Skeletal muscle satellite cell (primary cell): ENCODE data around the gene CADPS2.

Source experiments
- H3K27me3 ChIP-seq: 2 replicates; pipeline ENCODE4 v1.7.0; 2013; ENCODE audit warnings: low read length; ENCODE audit not compliant: control insufficient read depth, insufficient read depth
- H3K36me3 ChIP-seq: 2 replicates; pipeline ENCODE4 v1.7.0; 2013; ENCODE audit warnings: mild to moderate bottlenecking, control low read depth, low read length; ENCODE audit not compliant: insufficient read depth
- H3K4me1 ChIP-seq: 2 replicates; pipeline ENCODE4 v1.7.0; 2013; ENCODE audit warnings: low read length; ENCODE audit not compliant: control insufficient read depth, insufficient read depth
- H3K4me2 ChIP-seq: 2 replicates; pipeline ENCODE4 v1.7.0; 2013; ENCODE audit warnings: mild to moderate bottlenecking, low read length
- H3K4me3 ChIP-seq: 2 replicates; pipeline ENCODE4 v1.7.0; 2013; ENCODE audit warnings: low read length
- H3K9ac ChIP-seq: 2 replicates; pipeline ENCODE4 v1.7.0; 2013; ENCODE audit warnings: mild to moderate bottlenecking, low read depth, low read length, moderate library complexity
- H3K9me3 ChIP-seq: replicated peaks from 2 replicates; pipeline ENCODE4 v1.7.0; 2013; ENCODE audit warnings: mild to moderate bottlenecking, control low read depth, low read length

Gene CADPS2

GRCh38 chr7:122394512-122394911 lies 491.7 kb downstream of the CADPS2 start:
- no peaks in the 10 kb centered on the region for H3K4me1 ChIP-seq
- H3K36me3 ChIP-seq, result no peaks in the 10 kb centered on the region
- H3K9ac ChIP-seq, result no peak overlapping the region
- no peaks in the 10 kb centered on the region for H3K27me3 ChIP-seq
- no peak overlapping the region for H3K4me3 ChIP-seq
- H3K9me3 ChIP-seq, result no peaks in the 10 kb centered on the region
- no peak overlapping the region for H3K4me2 ChIP-seq

GRCh38 chr7:122384528-122384927 lies 501.7 kb downstream of the CADPS2 start:
- Histone ChIP-seq H3K27me3 (no peaks in the 10 kb centered on the region), H3K36me3 (no peaks in the 10 kb centered on the region), H3K9me3 (no peaks in the 10 kb centered on the region), H3K4me1 (no peaks in the 10 kb centered on the region), H3K9ac (no peak overlapping the region), H3K4me3 (no peak overlapping the region), H3K4me2 (no peak overlapping the region)

GRCh38 chr7:122383934-122384333 lies 502.3 kb downstream of the CADPS2 start:
- H3K4me3 ChIP-seq, result no peak overlapping the region
- H3K36me3 ChIP-seq, result no peaks in the 10 kb centered on the region
- H3K4me2 ChIP-seq, result no peak overlapping the region
- no peaks in the 10 kb centered on the region for H3K4me1 ChIP-seq
- no peaks in the 10 kb centered on the region for H3K9me3 ChIP-seq
- H3K9ac ChIP-seq, result no peak overlapping the region
- no peaks in the 10 kb centered on the region for H3K27me3 ChIP-seq

GRCh38 chr7:122380992-122381391 lies 505.3 kb downstream of the CADPS2 start:
- no peaks in the 10 kb centered on the region for H3K36me3 ChIP-seq
- no peaks in the 10 kb centered on the region for H3K9me3 ChIP-seq
- H3K4me1 ChIP-seq, result no peaks in the 10 kb centered on the region
- H3K4me2 ChIP-seq, result no peak overlapping the region
- no peak overlapping the region for H3K9ac ChIP-seq
- H3K4me3 ChIP-seq, result no peak overlapping the region
- no peaks in the 10 kb centered on the region for H3K27me3 ChIP-seq

GRCh38 chr7:122379491-122379890 lies 506.8 kb downstream of the CADPS2 start:
- H3K9me3 ChIP-seq, result no peaks in the 10 kb centered on the region
- no peak overlapping the region for H3K4me3 ChIP-seq
- H3K4me1 ChIP-seq, result no peaks in the 10 kb centered on the region
- H3K9ac ChIP-seq, result no peak overlapping the region
- no peak overlapping the region for H3K4me2 ChIP-seq
- no peaks in the 10 kb centered on the region for H3K36me3 ChIP-seq
- H3K27me3 ChIP-seq, result no peaks in the 10 kb centered on the region

GRCh38 chr7:122369756-122370155 lies 516.5 kb downstream of the CADPS2 start:
- H3K36me3 ChIP-seq, result no peaks in the 10 kb centered on the region
- H3K4me1 ChIP-seq, result no peaks in the 10 kb centered on the region
- no peak overlapping the region for H3K4me3 ChIP-seq
- H3K27me3 ChIP-seq, result no peaks in the 10 kb centered on the region
- no peaks in the 10 kb centered on the region for H3K9me3 ChIP-seq
- no peak overlapping the region for H3K4me2 ChIP-seq
- no peak overlapping the region for H3K9ac ChIP-seq

- H3K9me3 ChIP-seq, result no peaks in the 10 kb centered on the region
- H3K27me3 ChIP-seq, result no peaks in the 10 kb centered on the region
- no peak overlapping the region for H3K9ac ChIP-seq
- no peaks in the 10 kb centered on the region for H3K4me1 ChIP-seq
- H3K4me2 ChIP-seq, result no peak overlapping the region
- no peak overlapping the region for H3K4me3 ChIP-seq
- no peaks in the 10 kb centered on the region for H3K36me3 ChIP-seq
Observed at GRCh38 chr7:122364761-122365280, 521.4 kb downstream of the CADPS2 start.

GRCh38 chr7:122363144-122363543 lies 523.1 kb downstream of the CADPS2 start:
- Histone ChIP-seq H3K4me1 (no peaks in the 10 kb centered on the region), H3K4me3 (no peak overlapping the region), H3K4me2 (no peak overlapping the region), H3K9ac (no peak overlapping the region), H3K9me3 (no peaks in the 10 kb centered on the region), H3K36me3 (no peaks in the 10 kb centered on the region), H3K27me3 (no peaks in the 10 kb centered on the region)

- H3K36me3 ChIP-seq, result no peaks in the 10 kb centered on the region
- no peak overlapping the region for H3K4me3 ChIP-seq
- no peak overlapping the region for H3K9ac ChIP-seq
- H3K9me3 ChIP-seq, result no peaks in the 10 kb centered on the region
- no peaks in the 10 kb centered on the region for H3K4me1 ChIP-seq
- no peak overlapping the region for H3K4me2 ChIP-seq
- no peaks in the 10 kb centered on the region for H3K27me3 ChIP-seq
Observed at GRCh38 chr7:122362473-122362872, 523.8 kb downstream of the CADPS2 start.

- Histone ChIP-seq H3K27me3 (no peaks in the 10 kb centered on the region), H3K4me3 (no peak overlapping the region), H3K4me1 (no peaks in the 10 kb centered on the region), H3K36me3 (no peaks in the 10 kb centered on the region), H3K9ac (no peak overlapping the region), H3K9me3 (no peaks in the 10 kb centered on the region), H3K4me2 (no peak overlapping the region)
Observed at GRCh38 chr7:122354656-122355055, 531.6 kb downstream of the CADPS2 start.

GRCh38 chr7:122352454-122352853 lies 533.8 kb downstream of the CADPS2 start:
- H3K9ac ChIP-seq, result no peak overlapping the region
- H3K36me3 ChIP-seq, result no peaks in the 10 kb centered on the region
- no peak overlapping the region for H3K4me2 ChIP-seq
- H3K4me3 ChIP-seq, result no peak overlapping the region
- H3K4me1 ChIP-seq, result no peaks in the 10 kb centered on the region
- H3K27me3 ChIP-seq, result no peaks in the 10 kb centered on the region
- no peaks in the 10 kb centered on the region for H3K9me3 ChIP-seq

GRCh38 chr7:122350701-122351100 lies 535.6 kb downstream of the CADPS2 start:
- H3K4me1 ChIP-seq, result no peaks in the 10 kb centered on the region
- H3K9ac ChIP-seq, result no peak overlapping the region
- H3K27me3 ChIP-seq, result no peaks in the 10 kb centered on the region
- H3K9me3 ChIP-seq, result no peaks in the 10 kb centered on the region
- no peak overlapping the region for H3K4me2 ChIP-seq
- no peak overlapping the region for H3K4me3 ChIP-seq
- no peaks in the 10 kb centered on the region for H3K36me3 ChIP-seq
